Suprapubic skin (tissue), 4 donors: Measurements from ENCODE around the gene FRAS1.

ENCODE experiments used
- CTCF ChIP-seq, 2 donors: fragments of 200-600 bp in 1 of 2; fragments of 450-650 bp in 1 of 2; sonication (generic) in 1 of 2; IDR thresholded peaks; one replicate each; pipeline ENCODE4 v1.5.1; 2016 to 2019; ENCODE audit warnings: antibody characterized with exemption in 2 of 2, mild to moderate bottlenecking in 1 of 2, moderate library complexity in 1 of 2
- POLR2A ChIP-seq, 2 donors: fragments of 450-650 bp; IDR thresholded peaks; one replicate each; pipeline ENCODE4 v1.6.1; 2017; ENCODE audit warnings: antibody characterized with exemption in 2 of 2, mild to moderate bottlenecking in 2 of 2, moderate library complexity in 2 of 2
- POLR2AphosphoS5 ChIP-seq, 3 donors: sonication (generic); formaldehyde crosslinking; IDR thresholded peaks; one replicate each; pipeline ENCODE4 v1.6.1; 2017; ENCODE audit warnings: antibody characterized with exemption in 3 of 3

GRCh38 chr4:78214078-78214477 lies 157.0 kb downstream of the FRAS1 start:
- TF ChIP-seq CTCF (IDR thresholded peaks at IDR 0.05) (no peak), POLR2A (IDR thresholded peaks at IDR 0.05) (no peak), POLR2AphosphoS5 (IDR thresholded peaks at IDR 0.05) (no peak)
